IPS-15b (cell line): ENCODE measurements around the gene FDXR.

Experiments
- H3K27me3 ChIP-seq: one replicate; pipeline ENCODE4 v1.6.1; 2013; ENCODE audit warnings: low read length; ENCODE audit not compliant: control insufficient read depth, insufficient read depth
- H3K36me3 ChIP-seq: one replicate; pipeline ENCODE4 v1.6.1; 2013; ENCODE audit warnings: low read length; ENCODE audit not compliant: control insufficient read depth, insufficient read depth
- H3K4me1 ChIP-seq: one replicate; pipeline ENCODE4 v1.6.1; 2013; ENCODE audit warnings: mild to moderate bottlenecking, low read length; ENCODE audit not compliant: control insufficient read depth, insufficient read depth
- H3K4me3 ChIP-seq: one replicate; pipeline ENCODE4 v1.5.1; 2013; ENCODE audit warnings: low read depth, low read length
- H3K9ac ChIP-seq: one replicate; pipeline ENCODE4 v1.6.1; 2013; ENCODE audit warnings: low read depth, mild to moderate bottlenecking, low read length
- H3K9me3 ChIP-seq: one replicate; pipeline ENCODE4 v1.6.1; 2013; ENCODE audit warnings: mild to moderate bottlenecking, low read length; ENCODE audit not compliant: control insufficient read depth, insufficient read depth

FDXR gene, protein sequence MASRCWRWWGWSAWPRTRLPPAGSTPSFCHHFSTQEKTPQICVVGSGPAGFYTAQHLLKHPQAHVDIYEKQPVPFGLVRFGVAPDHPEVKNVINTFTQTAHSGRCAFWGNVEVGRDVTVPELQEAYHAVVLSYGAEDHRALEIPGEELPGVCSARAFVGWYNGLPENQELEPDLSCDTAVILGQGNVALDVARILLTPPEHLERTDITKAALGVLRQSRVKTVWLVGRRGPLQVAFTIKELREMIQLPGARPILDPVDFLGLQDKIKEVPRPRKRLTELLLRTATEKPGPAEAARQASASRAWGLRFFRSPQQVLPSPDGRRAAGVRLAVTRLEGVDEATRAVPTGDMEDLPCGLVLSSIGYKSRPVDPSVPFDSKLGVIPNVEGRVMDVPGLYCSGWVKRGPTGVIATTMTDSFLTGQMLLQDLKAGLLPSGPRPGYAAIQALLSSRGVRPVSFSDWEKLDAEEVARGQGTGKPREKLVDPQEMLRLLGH

DNA sequence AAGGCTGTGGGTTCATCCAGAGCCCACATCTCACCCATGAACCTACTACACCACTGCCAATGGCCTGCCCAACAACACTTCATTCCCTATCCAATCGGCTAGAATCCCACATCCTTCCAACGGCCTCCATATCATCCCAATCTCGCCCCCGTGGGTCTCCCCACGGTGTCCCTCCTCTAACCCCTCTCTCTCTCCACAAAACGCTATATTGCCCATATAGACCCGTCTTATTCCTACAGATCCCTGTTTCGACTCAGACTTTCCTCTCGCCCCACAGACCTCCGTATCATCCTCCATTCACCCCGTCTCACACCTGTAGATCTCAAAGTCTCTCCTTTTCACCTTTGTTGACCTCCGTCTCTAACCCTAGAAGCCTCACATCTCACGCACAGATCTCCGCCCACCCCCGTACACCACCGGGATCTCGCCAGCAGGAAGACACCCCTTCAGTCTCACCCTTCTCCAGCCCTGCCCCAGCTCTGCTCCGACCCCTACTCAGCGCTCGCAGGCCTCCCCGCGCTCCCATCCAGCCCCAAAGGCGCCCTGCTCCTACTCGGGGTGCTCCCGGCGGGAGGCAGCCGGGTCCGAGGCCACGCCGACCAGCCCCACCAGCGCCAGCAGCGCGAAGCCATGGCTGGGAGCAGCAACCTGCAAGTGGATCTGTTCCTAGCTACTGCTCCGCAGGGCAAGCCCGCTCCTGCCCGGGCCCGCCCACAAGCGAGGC, at the start of gene FDXR:
Gene FDXR (minus strand): TSS at position 682 of the 724 bp plus-strand sequence. CDS start 50 bp downstream, at position 632.
- Histone ChIP-seq H3K9me3 (no peaks in the 10 kb centered on the region), H3K36me3 (peaks cover 4% of the 10 kb centered on the region), H3K4me1 (peaks cover 3% of the 10 kb centered on the region), H3K9ac (peak within 1 kb of the TSS; percentile 96), H3K4me3 (peak within 1 kb of the TSS; percentile 97), H3K27me3 (peaks cover 6% of the 10 kb centered on the region)

GRCh38 chr17:74922172-74922571, 49.4 kb upstream of the FDXR start:
- H3K27me3 ChIP-seq, result peaks cover 52% of the 10 kb centered on the region
- peaks cover 3% of the 10 kb centered on the region for H3K36me3 ChIP-seq
- peak overlapping the region; percentile 62 for H3K4me3 ChIP-seq
- peaks cover 3% of the 10 kb centered on the region for H3K4me1 ChIP-seq
- no peak overlapping the region for H3K9ac ChIP-seq
- H3K9me3 ChIP-seq, result no peaks in the 10 kb centered on the region

DNA sequence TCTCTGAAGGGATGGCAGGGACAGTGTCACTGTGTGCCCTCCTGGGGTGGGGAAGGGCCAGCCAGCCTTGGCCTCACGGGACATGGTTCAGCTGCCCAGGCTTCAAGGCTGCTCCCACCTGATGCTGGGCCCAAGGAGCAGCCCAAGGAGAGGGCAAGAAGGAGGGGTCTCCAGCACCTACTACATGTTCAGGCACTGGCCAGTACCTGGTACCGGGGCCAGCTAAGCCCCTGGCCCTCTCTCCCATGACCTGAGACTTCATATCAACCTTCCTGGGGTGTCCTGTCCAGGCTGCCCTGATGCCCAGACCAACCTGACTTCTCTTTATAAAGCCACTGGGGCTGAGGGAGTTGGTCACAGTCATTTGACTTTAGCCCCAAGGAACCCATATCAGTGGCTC, 49.0 kb upstream of the FDXR start:
- H3K9me3 ChIP-seq, result no peaks in the 10 kb centered on the region
- H3K36me3 ChIP-seq, result peaks cover 3% of the 10 kb centered on the region
- H3K4me3 ChIP-seq, result no peak overlapping the region
- H3K9ac ChIP-seq, result no peak overlapping the region
- peaks cover 48% of the 10 kb centered on the region for H3K27me3 ChIP-seq
- peaks cover 3% of the 10 kb centered on the region for H3K4me1 ChIP-seq

DNA sequence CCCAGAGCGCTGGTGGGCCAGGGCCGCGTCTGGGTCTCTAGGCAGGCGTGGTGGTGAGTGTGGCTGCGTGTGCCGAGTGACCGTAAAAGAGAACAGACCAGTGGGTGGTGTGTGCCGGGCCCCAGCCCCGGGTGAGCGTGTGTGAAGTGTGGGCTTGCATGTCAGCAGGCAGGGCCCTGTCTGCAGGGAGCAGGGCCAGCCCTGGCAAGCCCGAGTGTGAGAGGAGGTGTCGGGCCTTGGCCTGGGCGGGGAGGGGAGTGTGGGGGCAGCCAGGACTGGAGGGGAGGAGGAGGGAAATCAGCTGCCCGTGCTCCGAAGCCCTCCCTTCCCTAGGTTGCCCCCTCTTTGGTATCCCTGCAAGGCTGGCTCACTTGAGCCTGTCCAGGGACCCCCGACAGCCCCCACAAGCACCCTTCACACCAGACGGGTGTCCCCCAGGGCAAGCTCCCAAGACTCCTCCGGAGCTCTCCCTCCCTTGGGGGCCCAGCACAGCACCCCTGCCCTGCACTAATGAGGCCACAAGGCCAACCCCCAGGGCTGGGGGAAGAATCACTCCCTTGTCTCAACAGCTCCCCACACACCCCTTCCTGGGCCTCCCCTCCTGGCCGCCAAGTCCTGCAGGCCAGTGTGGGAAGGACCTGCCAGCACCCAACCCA, 48.4 kb upstream of the FDXR start:
- Histone ChIP-seq H3K27me3 (peaks cover 42% of the 10 kb centered on the region), H3K9ac (no peak overlapping the region), H3K4me1 (peaks cover 3% of the 10 kb centered on the region), H3K36me3 (peaks cover 3% of the 10 kb centered on the region), H3K9me3 (no peaks in the 10 kb centered on the region), H3K4me3 (no peak overlapping the region)

DNA sequence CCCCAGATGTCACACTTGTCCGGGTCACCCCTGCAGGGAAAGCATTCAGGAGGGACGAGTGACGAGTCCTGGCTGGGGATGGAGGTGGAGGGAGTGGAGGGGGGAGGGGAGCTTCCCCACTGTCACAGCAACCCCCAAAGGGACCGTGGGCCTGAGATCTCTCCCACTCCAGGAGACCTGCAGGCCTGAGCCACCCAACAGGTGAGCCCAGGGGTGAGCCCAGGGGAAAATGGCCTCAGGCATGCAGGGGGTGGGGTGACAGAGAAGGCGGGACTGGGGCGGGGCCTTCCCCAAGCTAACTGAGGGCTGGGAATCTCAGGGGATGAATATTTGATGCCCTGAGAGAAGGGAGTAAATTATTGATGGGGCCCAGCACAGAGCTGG, 47.8 kb upstream of the FDXR start:
- Histone ChIP-seq H3K27me3 (peaks cover 37% of the 10 kb centered on the region), H3K9me3 (no peaks in the 10 kb centered on the region), H3K4me1 (peaks cover 3% of the 10 kb centered on the region), H3K9ac (no peak overlapping the region), H3K4me3 (no peak overlapping the region), H3K36me3 (peaks cover 3% of the 10 kb centered on the region)

DNA sequence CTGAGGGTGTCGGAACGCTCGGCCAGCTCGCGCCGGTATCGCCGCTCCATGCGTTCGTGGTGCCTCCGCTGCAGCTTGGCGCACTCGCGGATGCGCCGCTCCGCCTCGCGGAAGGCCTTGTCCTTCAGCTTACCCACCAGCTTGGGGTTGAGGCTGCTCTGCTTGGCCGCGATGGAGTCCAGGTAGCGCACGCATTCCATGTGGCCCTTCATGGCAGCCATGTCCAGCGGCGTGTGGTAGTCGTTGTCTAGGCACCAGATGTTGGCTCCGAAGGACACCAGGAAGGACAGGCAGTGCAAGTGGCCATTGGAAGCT, 47.5 kb upstream of the FDXR start:
- H3K27me3 ChIP-seq, result peaks cover 33% of the 10 kb centered on the region
- no peak overlapping the region for H3K9ac ChIP-seq
- no peak overlapping the region for H3K4me3 ChIP-seq
- H3K36me3 ChIP-seq, result peaks cover 3% of the 10 kb centered on the region
- peaks cover 3% of the 10 kb centered on the region for H3K4me1 ChIP-seq
- H3K9me3 ChIP-seq, result no peaks in the 10 kb centered on the region

DNA sequence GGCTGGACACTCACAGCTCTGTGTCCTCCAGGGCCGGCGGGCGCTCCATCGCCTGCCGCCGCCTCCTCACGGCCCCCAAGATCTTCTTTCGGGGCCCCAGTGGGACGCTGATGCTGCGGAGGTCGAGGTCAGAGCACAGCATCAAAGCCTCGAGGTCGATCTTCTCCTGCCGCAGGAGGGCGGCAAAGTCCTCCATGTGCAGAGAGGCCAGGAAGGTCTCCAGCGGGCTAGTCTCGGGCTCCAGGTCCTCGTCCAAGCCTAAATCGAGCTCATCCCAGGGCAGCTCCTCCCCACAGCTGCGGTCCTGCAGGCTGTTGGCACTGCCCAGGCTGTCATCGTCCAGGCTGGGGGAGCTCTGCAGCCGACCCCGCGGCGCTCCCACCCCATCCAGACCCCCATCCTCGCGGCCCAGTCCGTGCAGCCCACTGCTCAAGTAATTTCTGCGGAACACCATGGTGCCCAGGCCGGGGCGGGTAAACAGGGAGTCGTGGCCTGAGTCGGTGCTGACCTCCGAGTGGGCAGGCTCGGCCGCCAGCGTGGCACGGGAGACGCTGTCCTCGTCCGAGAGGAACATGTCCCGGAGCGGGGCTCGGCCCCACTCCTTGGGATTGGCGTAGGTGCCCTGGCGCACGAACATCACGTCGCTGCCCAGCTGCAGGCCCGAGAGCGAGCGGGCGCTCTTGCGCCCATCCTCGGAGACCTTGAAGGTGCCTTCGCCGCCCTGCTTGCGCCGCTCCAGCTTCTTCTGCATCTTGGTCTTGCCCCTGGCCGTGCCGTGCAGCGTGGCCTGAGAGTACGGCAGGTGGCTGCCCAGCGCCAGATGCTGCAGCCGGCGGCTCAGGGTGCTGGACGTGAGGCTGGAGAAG, 46.9 kb upstream of the FDXR start:
- Histone ChIP-seq H3K27me3 (peaks cover 27% of the 10 kb centered on the region), H3K9me3 (no peaks in the 10 kb centered on the region), H3K9ac (no peak overlapping the region), H3K4me3 (no peak overlapping the region), H3K4me1 (peaks cover 3% of the 10 kb centered on the region), H3K36me3 (peaks cover 3% of the 10 kb centered on the region)

DNA sequence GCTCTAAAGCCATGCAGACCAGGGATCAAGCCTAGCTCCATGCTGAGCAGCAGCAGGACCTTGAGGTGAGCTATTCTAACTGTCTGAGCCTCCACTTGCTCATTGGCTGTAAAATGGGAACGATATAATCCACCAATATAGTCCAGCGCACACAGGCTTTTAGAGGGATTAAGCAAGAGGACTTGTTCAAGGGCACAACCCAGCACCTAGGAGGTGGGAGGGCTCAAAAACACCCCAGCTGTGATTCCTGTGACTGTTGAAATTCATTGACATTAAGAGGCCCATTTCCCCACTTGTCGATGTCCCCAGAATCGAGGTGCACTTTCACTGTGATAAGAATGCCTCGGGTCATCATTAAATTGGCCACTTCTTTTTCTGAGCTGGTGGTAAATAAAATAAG, 46.1 kb upstream of the FDXR start:
- Histone ChIP-seq H3K9ac (no peak overlapping the region), H3K4me1 (peaks cover 3% of the 10 kb centered on the region), H3K9me3 (no peaks in the 10 kb centered on the region), H3K36me3 (peaks cover 3% of the 10 kb centered on the region), H3K4me3 (no peak overlapping the region), H3K27me3 (peaks cover 20% of the 10 kb centered on the region)

GRCh38 chr17:74917430-74917829, 44.6 kb upstream of the FDXR start:
- H3K27me3 ChIP-seq, result peaks cover 11% of the 10 kb centered on the region
- no peak overlapping the region for H3K4me3 ChIP-seq
- H3K9me3 ChIP-seq, result no peaks in the 10 kb centered on the region
- peaks cover 1% of the 10 kb centered on the region for H3K4me1 ChIP-seq
- H3K9ac ChIP-seq, result no peak overlapping the region
- peaks cover 3% of the 10 kb centered on the region for H3K36me3 ChIP-seq

DNA sequence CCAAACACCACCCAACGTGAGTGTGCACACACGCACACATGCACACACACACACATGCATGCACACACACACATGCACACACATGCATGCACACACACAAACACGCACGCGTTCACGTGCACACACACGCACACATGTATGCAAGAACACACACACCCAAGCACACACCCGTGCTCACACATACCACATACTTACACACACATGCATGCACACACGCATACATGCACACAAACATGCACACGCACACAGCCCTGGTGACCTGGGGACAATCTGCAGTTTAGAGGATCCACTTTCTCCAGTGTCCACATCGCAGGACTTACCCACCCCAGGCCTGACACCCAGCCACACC, 44.0 kb upstream of the FDXR start:
- Histone ChIP-seq H3K9me3 (no peaks in the 10 kb centered on the region), H3K27me3 (peaks cover 6% of the 10 kb centered on the region), H3K36me3 (peaks cover 3% of the 10 kb centered on the region), H3K9ac (no peak overlapping the region), H3K4me3 (no peak overlapping the region), H3K4me1 (no peaks in the 10 kb centered on the region)

DNA sequence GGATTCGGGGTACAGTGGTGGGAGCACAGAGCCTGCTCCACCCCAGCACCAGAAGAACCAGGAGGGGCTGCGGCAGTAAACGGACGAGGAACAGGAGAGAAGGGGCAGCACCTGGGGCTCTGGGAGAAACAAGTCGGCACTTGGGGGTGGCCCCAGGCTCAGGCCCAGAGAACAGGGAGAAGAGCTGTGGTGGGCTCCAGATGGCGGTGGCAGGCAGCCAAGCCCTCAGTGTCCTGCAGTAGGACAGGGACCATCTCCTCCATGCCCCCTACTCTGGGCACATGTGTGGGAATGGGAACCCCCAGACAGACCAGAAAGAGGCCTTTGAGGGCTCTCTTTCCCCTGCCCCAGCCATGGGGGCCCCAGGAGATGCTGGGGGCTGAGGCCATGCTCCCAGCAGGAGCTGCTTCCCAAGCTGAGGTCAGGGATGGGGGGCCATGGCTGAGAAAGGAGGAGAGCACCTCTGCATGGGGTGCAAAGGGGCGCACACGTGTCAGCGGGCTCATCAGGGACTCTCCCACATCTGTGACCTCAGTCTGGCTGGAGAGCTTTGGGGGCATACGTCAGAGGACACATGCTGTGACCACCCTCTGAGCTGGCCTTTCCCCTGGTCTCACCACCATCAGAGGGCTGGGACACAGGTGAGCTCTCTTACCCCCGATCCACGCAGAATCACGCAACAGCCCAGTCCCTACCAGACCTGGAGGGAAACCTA, 43.5 kb upstream of the FDXR start:
- Histone ChIP-seq H3K9ac (no peak overlapping the region), H3K4me1 (no peaks in the 10 kb centered on the region), H3K27me3 (peaks cover 3% of the 10 kb centered on the region), H3K9me3 (no peaks in the 10 kb centered on the region), H3K36me3 (peaks cover 3% of the 10 kb centered on the region), H3K4me3 (no peak overlapping the region)
